ENCODE data around the gene ARIH1. TPM values are rescaled to one million over a fixed set of nuclear protein-coding genes. Genes with fewer than 3 reads are reported as not detected.

ARIH1 gene
- total and polyA plus RNA-seq, 2 of the 8 experiments (the other 6 are each of a cell fraction or from before 2014, with no cell fraction given) = 32.7 to 179 TPM

- no peak for TF ChIP-seq TEAD4 (IDR thresholded peaks at IDR 0.05; ENCODE audit: low read depth, low read length)
These were observed 10.4 kb upstream of the ARIH1 start (continued) for GRCh38 chr15:72463702-72464101.
